Stimulated activated naive B cell treated with anti-CD40 and anti-IgM and Interleukin-4, amounts not matched to agents 10 μg/mL and 1 μg/mL and 100 μg/mL, for 72 hours (primary cell): ENCODE data around the gene CCDC169.

Source experiments
- ATAC-seq, 2 donors: fragments of 150-1000 bp; cut with Tn5 transposase; replicated peaks; 2 replicates each; pipeline ENCODE4 v1.10.0; 2021; ENCODE audit warnings: moderate library complexity in 1 of 2
- DNase-seq: peaks from one replicate; pipeline ENCODE4 v3.0.0; 2021
- H3K27ac Mint-ChIP-seq: one replicate; pipeline ENCODE4 v1.8.0; 2022; ENCODE audit warnings: mild to moderate bottlenecking, mixed read lengths
- H3K27me3 Mint-ChIP-seq, 2 donors: one replicate each; pipeline ENCODE4 v1.8.0; 2022; ENCODE audit warnings: mixed read lengths in 2 of 2
- H3K36me3 Mint-ChIP-seq, 2 donors: one replicate each; pipeline ENCODE4 v1.8.0; 2022; ENCODE audit warnings: mixed read lengths in 2 of 2, mild to moderate bottlenecking in 1 of 2
- H3K4me1 Mint-ChIP-seq, 2 donors: one replicate each; pipeline ENCODE4 v1.8.0; 2022; ENCODE audit warnings: mixed read lengths in 2 of 2, mild to moderate bottlenecking in 1 of 2
- H3K4me3 Mint-ChIP-seq, 2 donors: one replicate each; pipeline ENCODE4 v1.8.0; 2022; ENCODE audit warnings: mild to moderate bottlenecking in 2 of 2, mixed read lengths in 2 of 2, moderate library complexity in 1 of 2
- H3K9me3 Mint-ChIP-seq, 2 donors: one replicate each; pipeline ENCODE4 v1.8.0; 2022; ENCODE audit warnings: mixed read lengths in 2 of 2, mild to moderate bottlenecking in 1 of 2

CCDC169 gene

DNA sequence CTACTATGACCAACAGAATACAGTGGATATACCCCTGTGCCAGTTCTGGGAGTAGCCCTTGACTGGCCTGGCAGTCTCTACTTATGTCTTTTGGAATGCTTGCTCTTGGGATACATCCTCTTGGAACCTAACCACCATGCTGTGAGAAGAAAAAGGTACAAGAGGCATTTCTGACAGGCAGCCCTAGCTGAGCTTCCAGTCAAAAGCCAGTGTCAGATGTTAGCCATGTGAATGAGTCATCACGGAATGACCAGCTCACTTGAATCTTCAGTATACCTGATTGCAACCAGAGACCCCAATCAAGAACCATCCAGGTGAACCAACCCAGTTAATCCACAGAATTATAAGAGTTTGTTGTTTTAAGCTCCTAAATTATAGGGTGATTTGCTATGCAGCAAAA lies 4.1 kb downstream of the CCDC169 start:
- peaks cover 0 to 1% of the 10 kb centered on the region in 2 donors for H3K36me3 Mint-ChIP-seq
- ATAC-seq (no peak), DNase-seq (no peak)
- no peak overlapping the region for H3K27ac Mint-ChIP-seq
- H3K4me1 Mint-ChIP-seq = peaks cover 3 to 6% of the 10 kb centered on the region in 2 donors
- H3K27me3 Mint-ChIP-seq = peaks cover 4 to 16% of the 10 kb centered on the region in 2 donors
- H3K4me3 Mint-ChIP-seq = no peak overlapping the region
- H3K9me3 Mint-ChIP-seq = peaks cover 0 to 3% of the 10 kb centered on the region in 2 donors

DNA sequence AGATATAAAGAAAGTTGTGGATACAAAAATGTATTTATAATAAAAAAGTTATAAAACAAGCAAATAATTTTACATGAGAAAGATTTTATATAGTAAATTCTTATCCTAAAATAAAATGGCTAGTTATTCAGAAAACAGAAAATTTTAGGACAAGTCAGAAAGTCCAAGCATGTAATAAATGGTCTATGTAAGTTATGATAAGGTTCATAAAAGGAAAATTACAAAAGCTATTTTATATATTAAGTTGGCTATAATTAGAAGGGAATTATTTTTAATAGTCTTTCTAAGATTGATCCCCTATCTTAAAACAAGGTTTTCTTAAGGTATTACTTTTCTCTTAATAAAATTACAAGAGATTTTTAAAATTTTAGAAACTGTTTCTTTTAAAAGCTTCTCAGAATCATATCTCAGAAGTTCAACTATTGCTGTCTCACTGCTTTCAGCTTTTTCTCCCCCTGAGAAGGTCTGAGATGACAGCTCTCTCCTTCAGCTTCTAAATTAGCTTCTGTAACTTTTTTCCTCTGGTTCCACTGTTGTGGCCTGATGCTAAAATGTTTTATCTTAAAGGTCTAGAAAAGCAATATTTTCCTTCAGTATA lies 8.7 kb downstream of the CCDC169 start:
- Mint-ChIP-seq H3K9me3 (peaks cover 0 to 3% of the 10 kb centered on the region in 2 donors), H3K27ac (no peak overlapping the region), H3K4me3 (no peak overlapping the region), H3K27me3 (peaks cover 0 to 8% of the 10 kb centered on the region in 2 donors), H3K36me3 (no peaks in the 10 kb centered on the region), H3K4me1 (no peaks in the 10 kb centered on the region)
- DNase-seq (no peak), ATAC-seq (no peak)

DNA sequence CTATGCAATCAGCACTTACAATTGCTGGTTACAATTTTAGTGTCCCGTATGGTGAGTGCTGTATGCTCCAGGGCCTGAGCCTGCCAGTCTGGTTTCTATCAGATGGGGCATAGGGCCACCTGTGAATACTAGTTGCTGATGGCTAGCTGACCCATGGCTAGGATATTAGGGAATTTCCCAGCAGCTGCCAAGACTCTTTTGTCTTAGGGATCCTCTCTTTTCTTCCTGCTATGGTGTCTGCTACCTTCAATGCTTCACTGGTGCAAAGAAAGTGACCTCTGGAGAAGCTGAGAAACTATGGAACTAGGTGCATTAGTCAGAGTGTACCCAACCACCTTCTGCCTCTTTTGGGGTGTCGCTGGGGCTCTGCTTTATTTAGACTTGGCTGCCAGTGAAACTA lies 11.6 kb downstream of the CCDC169 start:
- Mint-ChIP-seq H3K4me3 (no peak overlapping the region), H3K27ac (no peak overlapping the region), H3K36me3 (no peaks in the 10 kb centered on the region), H3K9me3 (peaks cover 0 to 3% of the 10 kb centered on the region in 2 donors), H3K4me1 (no peaks in the 10 kb centered on the region), H3K27me3 (peaks cover 0 to 7% of the 10 kb centered on the region in 2 donors)
- DNase-seq (no peak), ATAC-seq (no peak)

DNA sequence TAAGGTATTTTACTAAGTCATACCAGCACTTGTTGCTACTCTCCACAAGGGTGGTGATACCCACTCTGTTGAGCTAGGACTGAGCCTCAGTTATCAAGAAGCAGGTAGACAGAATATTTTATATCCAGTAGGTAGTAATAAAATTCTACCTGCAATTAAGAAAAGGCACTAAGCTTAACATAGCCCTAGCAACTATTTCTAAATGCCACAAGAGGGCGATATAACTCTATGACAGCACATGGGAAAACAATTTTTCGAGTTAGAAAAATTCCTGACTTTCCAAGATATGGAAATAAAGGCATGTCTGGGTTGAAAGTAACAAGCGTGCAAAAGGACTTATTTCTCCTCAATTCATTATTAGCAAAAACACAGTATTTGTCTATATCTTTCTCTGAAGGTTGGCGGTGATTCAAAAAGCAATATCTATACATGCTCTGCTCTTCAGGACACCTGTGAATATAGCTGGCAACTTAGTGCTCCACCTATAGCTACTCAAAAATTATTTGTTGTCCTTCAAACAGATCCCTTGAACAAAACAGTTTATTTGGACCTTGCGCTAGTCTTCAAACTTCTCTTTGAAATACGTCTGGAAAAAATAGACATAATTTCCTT lies 14.7 kb downstream of the CCDC169 start:
- no peak overlapping the region for H3K27ac Mint-ChIP-seq
- DNase-seq = no peak
- H3K36me3 Mint-ChIP-seq = no peaks in the 10 kb centered on the region
- peak in 1 of 2 donors; percentile 34 for ATAC-seq
- no peaks in the 10 kb centered on the region for H3K9me3 Mint-ChIP-seq
- no peak overlapping the region for H3K4me3 Mint-ChIP-seq
- H3K4me1 Mint-ChIP-seq = no peaks in the 10 kb centered on the region
- peaks cover 0 to 16% of the 10 kb centered on the region in 2 donors for H3K27me3 Mint-ChIP-seq

DNA sequence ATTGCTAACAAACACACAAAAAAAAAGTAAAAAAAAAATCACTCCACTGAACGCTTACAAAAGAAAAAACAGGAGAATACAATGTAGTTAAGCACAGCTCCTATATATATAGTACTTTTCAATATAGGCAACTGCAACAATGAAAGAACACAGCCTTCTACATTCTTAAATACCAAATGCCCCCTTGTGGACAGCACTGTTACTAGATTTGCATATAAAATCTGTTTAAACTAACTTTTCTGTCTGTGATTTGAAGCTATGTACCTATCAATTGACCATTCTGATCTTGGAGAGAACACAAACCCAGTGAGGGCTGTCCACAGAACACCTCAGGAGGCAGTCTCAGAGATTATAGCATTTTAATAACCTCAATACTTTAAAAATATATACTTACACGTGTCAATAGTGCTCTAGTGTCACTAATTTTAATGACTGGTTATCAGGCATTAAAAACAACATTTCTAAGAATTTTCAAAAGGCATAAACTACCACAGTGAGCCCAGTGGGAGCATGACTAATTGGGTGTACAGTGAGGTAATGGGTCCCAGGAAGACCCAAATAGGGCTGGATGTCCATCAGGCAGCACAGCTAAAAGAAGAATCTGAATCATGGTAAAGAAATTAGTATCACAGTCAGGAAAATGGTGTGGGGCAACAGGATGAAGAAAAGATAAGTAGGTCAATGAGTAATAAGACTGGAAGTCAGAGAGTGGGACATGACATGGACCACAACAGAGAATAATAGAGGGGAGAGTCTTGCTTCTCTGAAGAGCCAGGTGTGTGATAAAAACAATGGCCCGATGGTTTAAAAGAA lies 22.2 kb downstream of the CCDC169 start:
- ATAC-seq (peak in 1 of 2 donors; percentile 44), DNase-seq (no peak)
- H3K27ac Mint-ChIP-seq = no peak overlapping the region
- no peaks in the 10 kb centered on the region for H3K36me3 Mint-ChIP-seq
- H3K27me3 Mint-ChIP-seq = peaks cover 0 to 9% of the 10 kb centered on the region in 2 donors
- H3K4me3 Mint-ChIP-seq = no peak overlapping the region
- no peaks in the 10 kb centered on the region for H3K4me1 Mint-ChIP-seq
- no peaks in the 10 kb centered on the region for H3K9me3 Mint-ChIP-seq

DNA sequence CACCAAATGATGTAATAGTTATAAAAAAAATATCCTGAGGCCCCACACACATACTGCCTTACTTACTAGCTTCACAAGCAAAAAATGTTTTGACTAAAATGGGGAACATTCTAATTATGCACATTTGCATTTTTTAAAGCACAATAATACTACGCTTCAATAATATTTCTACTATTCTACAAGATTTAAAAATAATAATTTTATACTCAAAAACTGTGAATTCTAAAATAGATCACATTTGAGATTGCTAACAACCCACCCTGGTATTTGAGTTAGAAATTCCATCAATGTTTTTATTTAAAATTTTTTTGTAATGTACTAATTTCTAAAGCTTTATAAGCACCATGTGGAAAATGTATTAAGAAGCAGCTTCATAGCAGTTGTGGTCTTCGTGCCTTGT lies 24.2 kb downstream of the CCDC169 start:
- no peaks in the 10 kb centered on the region for H3K4me1 Mint-ChIP-seq
- H3K9me3 Mint-ChIP-seq = peaks cover 0 to 2% of the 10 kb centered on the region in 2 donors
- H3K36me3 Mint-ChIP-seq = no peaks in the 10 kb centered on the region
- H3K27ac Mint-ChIP-seq = no peak overlapping the region
- ATAC-seq (no peak), DNase-seq (no peak)
- H3K4me3 Mint-ChIP-seq = no peak overlapping the region
- H3K27me3 Mint-ChIP-seq = peaks cover 2 to 17% of the 10 kb centered on the region in 2 donors

DNA sequence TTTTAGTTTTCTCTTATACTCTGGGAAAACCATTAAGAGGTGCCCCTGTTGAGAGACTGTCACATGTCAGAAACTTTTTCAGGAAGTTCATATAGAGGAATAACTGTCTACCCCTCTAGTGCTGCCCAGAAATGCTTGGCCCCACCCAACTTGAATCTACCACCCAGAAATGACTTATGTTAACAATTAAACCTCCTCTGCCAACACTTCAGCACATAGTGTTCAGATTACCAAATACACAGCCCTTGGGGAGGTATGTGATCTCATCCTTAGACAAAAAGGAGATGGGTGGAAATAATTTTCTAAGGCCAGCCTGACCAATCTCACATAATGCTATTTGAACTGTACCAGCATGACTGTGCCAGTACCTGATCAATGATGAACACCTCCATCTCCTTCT lies 35.6 kb downstream of the CCDC169 start:
- DNase-seq (no peak), ATAC-seq (no peak)
- Mint-ChIP-seq H3K4me3 (no peak overlapping the region), H3K4me1 (no peaks in the 10 kb centered on the region), H3K27me3 (peaks cover 4 to 5% of the 10 kb centered on the region in 2 donors), H3K36me3 (no peaks in the 10 kb centered on the region), H3K9me3 (peaks cover 0 to 3% of the 10 kb centered on the region in 2 donors), H3K27ac (no peak overlapping the region)

DNA sequence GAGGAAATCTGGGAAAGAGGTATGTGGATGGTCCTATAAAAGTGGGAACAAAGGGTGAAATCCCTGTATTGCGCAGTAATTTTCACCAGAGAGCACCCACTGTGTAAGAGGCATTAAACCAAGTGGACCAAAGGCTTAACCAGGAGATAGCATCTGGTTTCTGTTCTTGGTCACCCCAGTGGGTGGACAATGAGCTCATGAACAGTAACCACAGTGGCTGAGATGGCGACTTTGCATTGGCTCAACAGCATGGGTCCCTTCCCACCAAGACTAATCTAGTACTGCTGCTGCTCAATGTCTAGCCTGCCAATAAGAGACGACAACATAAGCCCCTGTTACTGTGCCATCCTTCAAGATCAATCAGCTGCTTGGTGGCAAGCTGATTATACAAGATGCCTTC lies 36.6 kb downstream of the CCDC169 start:
- Mint-ChIP-seq H3K4me3 (no peak overlapping the region), H3K27ac (no peak overlapping the region)
- ATAC-seq = no peak

DNA sequence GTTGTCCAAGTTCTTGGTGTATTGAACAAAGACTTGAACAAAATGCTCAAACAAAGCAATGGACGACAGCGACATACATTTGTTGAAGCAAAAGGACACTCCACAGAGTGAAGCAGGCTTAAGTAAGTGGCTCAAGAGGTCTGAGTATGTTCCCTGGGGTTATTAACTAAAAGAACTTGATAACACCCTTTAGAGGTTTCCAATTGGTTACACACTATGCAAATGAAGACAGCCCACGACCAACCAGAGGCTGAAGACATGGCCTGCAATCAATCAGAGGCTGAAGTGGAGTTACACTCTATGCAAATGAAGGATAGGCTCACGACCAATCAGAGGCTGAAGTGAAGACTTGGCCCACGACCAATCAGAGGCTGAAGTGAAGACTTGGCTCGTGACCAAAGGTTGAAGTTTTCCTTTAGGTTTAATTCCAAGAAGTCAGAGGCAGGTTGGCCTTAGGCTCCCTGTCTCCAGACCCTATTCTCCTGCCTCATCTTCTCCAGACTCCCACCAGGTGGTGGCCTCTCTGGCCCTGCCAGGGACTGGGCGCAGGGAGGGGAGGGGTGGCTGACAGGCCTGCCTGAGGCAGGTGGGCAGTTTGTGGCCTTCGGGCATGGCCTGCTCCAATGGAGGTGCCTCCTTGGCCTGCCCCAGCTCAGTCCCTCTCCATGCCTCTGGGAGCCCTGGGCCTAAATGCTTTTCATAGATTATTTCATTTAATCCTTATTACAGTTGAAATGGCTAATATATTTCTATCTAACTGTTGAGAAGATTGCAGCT lies 38.1 kb downstream of the CCDC169 start:
- Mint-ChIP-seq H3K27ac (no peak overlapping the region), H3K27me3 (peaks cover 5 to 14% of the 10 kb centered on the region in 2 donors)

More for the DNA sequence above, 36.6 kb downstream of the CCDC169 start:
- Mint-ChIP-seq H3K9me3 (peaks cover 0 to 3% of the 10 kb centered on the region in 2 donors), H3K36me3 (no peaks in the 10 kb centered on the region), H3K27me3 (peaks cover 5 to 9% of the 10 kb centered on the region in 2 donors), H3K4me1 (no peaks in the 10 kb centered on the region)
- no peak for DNase-seq

DNA sequence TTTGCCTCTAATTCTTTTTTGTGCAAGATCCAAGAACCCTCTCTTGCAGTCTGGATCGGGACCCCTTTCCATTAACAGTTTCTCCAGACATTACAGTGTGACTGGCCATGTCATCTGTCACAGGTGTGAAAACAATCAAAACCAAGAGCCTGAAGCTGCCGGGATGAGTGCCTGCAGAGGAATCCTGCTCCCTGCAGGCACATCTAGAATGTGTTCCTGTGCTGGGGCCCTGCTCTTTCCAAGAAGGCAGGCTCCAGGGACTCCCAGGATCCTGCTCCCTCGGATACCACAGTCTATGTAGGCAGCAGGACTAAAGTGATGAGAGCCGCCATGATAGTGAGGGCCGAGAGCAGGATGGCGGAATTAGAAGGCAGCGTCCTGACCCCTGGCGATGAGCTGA lies 38.8 kb downstream of the CCDC169 start:
- H3K36me3 Mint-ChIP-seq = no peaks in the 10 kb centered on the region

More for the DNA sequence above, 38.1 kb downstream of the CCDC169 start:
- H3K4me3 Mint-ChIP-seq = no peak overlapping the region
- no peaks in the 10 kb centered on the region for H3K4me1 Mint-ChIP-seq
- peaks cover 0 to 3% of the 10 kb centered on the region in 2 donors for H3K9me3 Mint-ChIP-seq
- no peaks in the 10 kb centered on the region for H3K36me3 Mint-ChIP-seq
- DNase-seq (no peak), ATAC-seq (no peak)

DNA sequence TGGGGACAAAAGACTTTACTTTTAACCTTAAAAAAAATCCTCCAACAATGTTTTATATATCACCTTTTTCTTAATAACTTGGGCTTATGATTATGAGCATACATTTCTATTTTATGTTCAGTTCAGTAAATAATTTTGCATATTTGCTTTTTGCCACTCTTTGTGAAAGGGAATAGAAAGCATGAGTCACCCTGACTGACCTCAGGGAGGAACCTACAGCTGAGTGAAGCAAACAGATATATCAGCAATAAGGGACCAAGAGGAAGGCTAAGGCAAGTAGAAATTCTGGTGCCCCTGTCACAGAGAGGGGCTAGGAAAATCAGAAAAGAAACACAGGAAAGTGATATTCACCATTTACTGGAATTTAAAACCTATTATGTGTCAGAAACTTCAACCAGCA lies 46.1 kb downstream of the CCDC169 start:
- no peak for DNase-seq
- no peaks in the 10 kb centered on the region for H3K4me1 Mint-ChIP-seq

More for the DNA sequence above, 38.8 kb downstream of the CCDC169 start:
- Mint-ChIP-seq H3K27ac (no peak overlapping the region), H3K27me3 (peaks cover 5 to 14% of the 10 kb centered on the region in 2 donors), H3K4me3 (no peak overlapping the region), H3K9me3 (peaks cover 0 to 3% of the 10 kb centered on the region in 2 donors), H3K4me1 (no peaks in the 10 kb centered on the region)
- DNase-seq = no peak
- ATAC-seq = no peak

DNA sequence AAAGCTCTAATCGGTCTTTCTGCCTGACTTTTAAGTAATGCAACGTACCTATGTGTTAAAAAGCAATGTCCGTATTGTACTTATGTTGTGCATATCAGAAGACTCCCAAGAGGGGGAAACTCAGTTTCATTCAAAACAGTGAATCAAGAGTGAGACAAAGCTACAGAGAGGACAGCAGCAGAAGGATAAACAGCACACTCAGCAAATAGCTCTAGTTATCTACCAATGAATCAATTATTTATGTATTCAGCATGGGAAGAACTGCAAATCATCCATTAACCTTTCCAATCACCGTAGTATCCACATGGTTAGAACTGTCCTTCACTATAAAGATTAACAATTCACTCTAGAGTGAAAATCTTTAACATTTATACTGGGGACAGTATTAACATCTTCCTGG lies 46.6 kb downstream of the CCDC169 start:
- H3K9me3 Mint-ChIP-seq = peaks cover 2 to 5% of the 10 kb centered on the region in 2 donors
- no peak overlapping the region for H3K27ac Mint-ChIP-seq
- no peaks in the 10 kb centered on the region for H3K36me3 Mint-ChIP-seq
- no peaks in the 10 kb centered on the region for H3K4me1 Mint-ChIP-seq
- H3K27me3 Mint-ChIP-seq = peaks cover 0 to 5% of the 10 kb centered on the region in 2 donors
- DNase-seq (no peak), ATAC-seq (no peak)
- no peak overlapping the region for H3K4me3 Mint-ChIP-seq

More for the DNA sequence above, 46.1 kb downstream of the CCDC169 start:
- H3K36me3 Mint-ChIP-seq = no peaks in the 10 kb centered on the region
- peak; percentile 48 to 63 for ATAC-seq
- H3K27me3 Mint-ChIP-seq = peaks cover 0 to 6% of the 10 kb centered on the region in 2 donors
- H3K9me3 Mint-ChIP-seq = peaks cover 2 to 3% of the 10 kb centered on the region in 2 donors
- H3K4me3 Mint-ChIP-seq = no peak overlapping the region
- H3K27ac Mint-ChIP-seq = no peak overlapping the region

DNA sequence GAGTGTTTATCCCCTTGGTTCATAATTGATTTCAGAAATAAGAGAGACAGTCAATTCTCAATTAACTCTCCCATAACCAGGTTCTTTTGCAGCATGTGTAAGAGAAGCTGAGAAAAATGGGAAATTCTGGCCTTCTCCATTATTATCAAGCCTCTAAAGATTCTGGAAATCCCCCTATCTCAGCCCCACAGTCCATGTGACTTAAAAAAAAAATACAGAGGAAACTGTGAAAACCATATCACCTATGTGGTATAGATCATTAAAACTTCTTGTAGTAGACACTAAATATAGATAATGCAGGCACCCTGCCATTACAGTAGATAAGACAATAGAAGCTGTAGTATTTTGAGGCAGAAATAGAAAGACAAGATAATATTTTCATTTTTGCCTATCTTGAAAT lies 48.9 kb downstream of the CCDC169 start:
- no peak for ATAC-seq
- Mint-ChIP-seq H3K27me3 (no peaks in the 10 kb centered on the region), H3K27ac (no peak overlapping the region), H3K9me3 (peaks cover 2 to 7% of the 10 kb centered on the region in 2 donors), H3K4me1 (no peaks in the 10 kb centered on the region), H3K4me3 (no peak overlapping the region), H3K36me3 (no peaks in the 10 kb centered on the region)
- DNase-seq = no peak

DNA sequence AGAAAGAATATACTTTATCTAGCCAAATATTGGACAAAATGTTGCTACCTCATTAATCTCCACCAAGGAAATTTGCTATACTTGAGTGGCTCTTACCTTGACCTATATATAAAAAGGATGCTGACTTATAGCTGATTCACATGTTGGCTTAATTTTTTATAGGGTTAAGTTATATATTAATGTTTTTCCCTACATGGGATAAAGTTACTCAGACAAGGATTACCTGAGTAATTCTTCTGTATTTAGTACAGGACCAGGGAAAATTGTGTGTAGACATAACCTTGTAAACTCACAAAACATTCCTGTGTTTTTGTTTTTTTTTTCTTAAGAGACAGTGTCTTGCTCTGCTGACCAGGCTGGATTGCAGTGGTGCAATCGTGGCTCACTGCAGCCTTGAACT lies 52.6 kb downstream of the CCDC169 start:
- ATAC-seq (no peak), DNase-seq (no peak)
- no peak overlapping the region for H3K4me3 Mint-ChIP-seq
- no peak overlapping the region for H3K27ac Mint-ChIP-seq
- peaks cover 2 to 7% of the 10 kb centered on the region in 2 donors for H3K9me3 Mint-ChIP-seq
- no peaks in the 10 kb centered on the region for H3K4me1 Mint-ChIP-seq
- H3K36me3 Mint-ChIP-seq = no peaks in the 10 kb centered on the region
- no peaks in the 10 kb centered on the region for H3K27me3 Mint-ChIP-seq
